HG02623 (cell line): ENCODE results near the gene TMEM175.

Experiments used
- ATAC-seq: cut with Tn5 transposase; IDR thresholded peaks from one replicate; pipeline ENCODE4 v1.9.1; 2021; ENCODE audit warnings: moderate library complexity; ENCODE audit not compliant: unreplicated experiment

The TMEM175 gene

DNA sequence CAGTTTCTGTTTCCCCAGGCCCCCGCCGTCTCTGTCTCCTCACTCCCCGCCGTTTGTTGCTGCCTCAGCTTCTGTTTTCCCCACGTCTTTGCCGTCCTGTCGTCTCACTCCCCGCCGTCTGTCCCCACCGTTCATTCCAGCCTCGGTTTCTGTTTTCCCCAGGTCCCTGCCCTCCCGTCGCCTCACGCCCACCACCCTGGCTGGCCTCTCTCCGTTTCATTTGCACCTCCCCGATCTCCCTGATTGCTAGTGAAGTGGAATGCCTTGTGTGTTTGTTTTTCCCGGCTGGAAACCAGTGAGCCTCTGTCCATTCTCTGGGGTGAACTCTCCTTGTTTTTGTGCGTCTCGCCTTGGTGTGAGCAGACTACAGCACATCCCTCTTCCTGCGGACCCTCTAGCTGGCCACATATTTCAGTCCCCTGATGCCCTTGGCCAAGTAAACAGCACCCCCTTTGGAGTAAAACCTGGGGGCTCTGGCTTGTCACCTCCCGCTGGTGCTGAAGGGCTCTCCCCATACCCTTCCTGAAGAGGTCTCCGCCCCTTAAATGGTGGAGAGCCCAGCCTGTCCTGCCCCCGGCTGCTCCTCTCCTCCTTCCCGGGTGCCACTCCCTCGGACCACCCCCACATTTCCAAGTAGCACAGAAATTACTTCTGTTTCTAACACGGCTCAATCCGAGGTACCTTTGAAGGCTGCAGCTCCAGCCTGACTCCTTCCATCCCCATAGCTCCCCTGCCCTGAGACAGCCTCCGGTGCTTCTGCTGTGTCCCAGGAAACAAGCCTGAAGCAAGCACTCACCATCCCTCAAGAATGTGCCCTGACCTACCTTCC lies 13.2 kb downstream of the TMEM175 start:
- no peak for ATAC-seq

DNA sequence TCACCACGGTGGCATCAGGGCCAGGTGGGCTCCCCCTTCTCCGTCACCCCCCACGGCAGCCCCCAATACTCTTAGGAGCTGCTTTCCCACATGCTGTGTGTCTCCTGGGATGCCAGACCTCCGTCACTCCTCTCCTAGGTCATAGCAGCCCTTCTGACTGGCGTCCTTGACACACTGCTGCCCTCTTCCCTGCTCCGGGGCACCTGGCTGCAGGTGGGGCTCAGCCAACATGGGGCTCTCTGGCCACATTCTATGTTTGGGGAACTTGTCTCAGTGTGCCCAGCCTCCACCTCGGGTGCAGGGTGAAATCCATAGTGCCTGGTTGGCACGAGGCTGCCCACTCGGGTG lies 13.8 kb downstream of the TMEM175 start:
- no peak for ATAC-seq

DNA sequence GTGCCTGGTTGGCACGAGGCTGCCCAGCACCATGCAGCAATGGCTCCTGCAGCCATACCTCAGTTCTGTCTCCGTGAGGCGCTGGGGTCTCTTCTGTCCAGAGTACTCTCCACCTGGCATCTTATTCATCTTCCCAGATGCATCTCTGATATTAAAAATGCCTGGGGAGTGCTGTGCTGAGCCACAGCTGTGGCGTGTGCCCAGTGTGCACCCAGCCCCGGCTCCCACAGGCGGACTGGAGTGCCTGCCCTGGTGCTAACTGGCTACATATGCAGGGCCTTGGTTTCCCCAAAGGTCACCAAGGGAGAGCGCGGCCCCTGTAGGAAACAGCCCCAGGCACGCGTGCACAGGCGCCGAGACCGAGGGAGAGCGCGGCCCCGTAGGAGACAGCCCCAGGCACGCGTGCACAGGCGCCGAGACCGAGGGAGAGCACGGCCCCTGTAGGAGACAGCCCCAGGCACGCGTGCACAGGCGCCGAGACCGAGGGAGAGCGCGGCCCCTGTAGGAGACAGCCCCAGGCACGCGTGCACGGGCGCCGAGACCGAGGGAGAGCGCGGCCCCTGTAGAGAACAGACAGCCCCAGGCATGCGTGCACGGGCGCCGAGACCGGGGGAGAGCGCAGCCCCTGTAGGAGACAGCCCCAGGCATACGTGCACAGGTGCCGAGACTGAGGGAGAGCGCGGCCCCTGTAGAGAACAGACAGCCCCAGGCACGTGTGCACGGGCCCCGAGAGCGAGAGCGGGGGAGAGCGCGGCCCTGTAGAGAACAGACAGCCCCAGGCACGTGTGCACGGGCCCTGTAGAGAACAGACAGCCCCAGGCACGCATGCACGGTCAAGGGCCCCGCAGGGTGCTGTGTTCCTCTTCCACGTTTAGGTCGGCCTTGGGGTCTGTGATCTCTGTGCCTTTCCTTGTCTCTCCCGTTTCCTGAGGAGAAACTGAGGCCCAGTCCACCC lies 14.5 kb downstream of the TMEM175 start:
- no peak for ATAC-seq

DNA sequence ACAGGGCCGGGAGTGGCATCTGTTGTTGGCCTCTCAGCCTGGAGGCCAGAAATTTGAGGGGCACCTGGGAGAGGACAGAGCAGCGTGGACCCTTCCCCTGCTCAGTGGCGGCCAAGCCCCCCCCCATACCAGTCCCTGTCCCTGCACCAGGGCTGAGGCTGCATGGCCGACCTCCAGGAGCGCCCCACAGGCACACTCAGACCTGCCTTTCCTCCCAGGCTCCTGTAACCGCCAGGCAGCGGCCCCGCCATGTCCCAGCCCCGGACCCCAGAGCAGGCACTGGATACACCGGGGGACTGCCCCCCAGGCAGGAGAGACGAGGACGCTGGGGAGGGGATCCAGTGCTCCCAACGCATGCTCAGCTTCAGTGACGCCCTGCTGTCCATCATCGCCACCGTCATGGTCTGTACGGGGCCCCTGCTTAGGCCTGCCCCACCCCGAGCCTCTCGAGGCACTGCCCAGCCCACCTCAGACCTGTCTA lies 15.3 kb downstream of the TMEM175 start:
- ATAC-seq, result no peak

DNA sequence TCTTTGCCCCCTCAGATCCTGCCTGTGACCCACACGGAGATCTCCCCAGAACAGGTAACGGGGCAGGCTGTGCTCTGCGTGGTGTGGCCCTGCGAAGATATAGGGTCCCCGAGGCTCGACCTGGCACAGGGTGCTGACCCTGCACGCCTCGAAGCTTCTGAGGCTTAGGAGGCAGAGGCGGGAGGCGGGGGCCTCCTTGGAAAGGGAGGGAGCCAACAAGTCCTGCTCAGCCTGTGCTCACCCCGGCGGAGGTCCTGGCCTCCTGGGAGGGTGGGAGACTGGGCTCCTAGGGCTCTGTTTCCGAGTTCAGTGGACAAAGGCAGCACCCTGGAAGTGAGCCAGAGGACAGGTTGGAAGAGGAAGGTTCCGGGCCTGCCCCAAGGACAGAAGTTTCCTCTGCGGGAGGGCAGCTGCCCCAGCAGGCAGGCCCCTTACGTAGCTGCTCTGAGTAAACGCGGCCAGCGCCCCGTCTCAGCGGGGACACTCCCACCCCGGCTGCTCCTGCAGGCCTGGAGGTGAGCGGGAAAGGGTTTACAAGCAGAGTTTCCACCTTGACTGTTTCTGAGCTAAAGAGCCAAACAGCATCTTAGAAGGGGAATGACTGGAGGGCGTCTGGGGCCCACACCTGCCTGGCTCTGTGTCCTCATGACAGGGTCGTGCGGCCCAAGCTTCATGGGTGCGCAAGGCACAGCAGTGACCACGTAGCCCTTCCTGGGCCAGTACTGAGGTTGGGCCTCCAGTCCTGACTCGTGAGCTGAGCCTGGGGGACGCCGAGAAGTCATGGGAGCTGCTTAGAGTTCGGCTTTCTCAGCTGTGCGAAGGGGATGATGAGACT lies 16.1 kb downstream of the TMEM175 start:
- ATAC-seq, result no peak

DNA sequence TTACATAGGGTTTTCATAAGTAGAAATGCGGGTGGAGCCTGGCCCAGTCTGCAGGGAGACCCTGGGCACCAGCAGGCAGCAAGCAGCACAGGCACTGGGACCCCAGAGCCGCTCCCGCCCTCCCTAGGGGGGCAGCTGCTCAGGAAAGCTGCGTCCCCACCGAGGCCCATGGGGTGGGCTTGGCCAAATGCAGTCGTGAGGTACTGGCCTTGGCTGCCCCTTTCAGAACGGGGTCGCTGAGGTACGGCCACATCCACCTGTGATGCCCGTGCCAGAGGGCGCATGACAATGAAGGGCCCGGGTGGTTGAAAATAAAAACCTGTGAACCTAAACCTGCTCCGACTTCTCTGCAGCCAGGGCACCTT lies 16.7 kb downstream of the TMEM175 start:
- ATAC-seq, result no peak

DNA sequence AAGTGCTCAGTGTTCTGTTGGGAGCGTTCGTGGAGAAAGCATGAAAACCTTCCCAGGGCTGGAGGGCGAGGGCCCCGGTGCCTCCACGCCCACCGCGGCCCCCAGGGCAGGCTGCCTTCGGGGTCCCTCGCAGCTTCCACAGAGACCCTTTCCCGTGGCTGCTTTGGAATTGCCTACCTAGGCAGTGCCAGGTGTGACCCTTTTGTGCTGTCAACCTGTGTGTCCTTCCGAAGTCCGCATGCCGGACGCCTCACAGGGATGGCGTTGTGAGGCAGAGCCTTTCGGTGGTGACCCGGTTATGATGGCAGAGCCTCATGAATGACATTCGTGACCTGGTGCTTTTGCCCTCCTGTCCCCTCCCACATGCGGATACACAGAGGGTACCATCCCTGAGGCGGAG lies 17.4 kb downstream of the TMEM175 start:
- ATAC-seq, result no peak

DNA sequence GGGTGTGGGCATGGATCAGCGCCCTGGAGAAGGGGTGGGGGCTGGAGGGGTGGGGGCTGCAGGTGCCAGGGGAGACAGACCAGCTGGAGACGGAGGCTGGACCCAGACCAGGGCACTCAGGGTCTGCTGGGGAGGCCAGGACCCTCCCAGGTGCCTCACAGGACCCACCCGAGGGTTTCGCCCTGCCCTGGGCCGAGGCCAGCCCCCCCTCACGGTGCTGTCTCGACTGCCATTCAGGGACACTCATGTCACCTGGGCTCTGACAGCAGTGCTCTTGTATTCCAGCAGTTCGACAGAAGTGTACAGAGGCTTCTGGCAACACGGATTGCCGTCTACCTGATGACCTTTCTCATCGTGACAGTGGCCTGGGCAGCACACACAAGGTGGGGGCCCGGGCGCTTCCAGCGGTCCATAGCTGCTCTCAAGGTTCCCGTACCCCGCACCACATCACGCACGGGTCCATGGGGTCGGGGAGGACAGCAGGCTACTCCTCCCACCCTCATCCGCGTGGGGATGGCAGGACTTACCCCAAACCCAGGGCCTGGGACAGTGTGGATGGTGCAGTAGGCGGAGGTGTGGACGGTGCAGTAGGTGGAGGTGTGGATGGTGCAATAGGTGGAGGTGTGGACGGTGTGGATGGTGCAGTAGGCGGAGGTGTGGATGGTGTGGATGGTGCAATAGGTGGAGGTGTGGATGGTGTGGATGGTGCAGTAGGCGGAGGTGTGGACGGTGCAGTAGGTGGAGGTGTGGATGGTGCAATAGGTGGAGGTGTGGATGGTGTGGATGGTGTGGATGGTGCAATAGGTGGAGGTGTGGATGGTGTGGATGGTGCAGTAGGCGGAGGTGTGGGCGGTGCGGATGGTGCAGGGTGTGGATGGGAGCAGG lies 18.1 kb downstream of the TMEM175 start:
- no peak for ATAC-seq

DNA sequence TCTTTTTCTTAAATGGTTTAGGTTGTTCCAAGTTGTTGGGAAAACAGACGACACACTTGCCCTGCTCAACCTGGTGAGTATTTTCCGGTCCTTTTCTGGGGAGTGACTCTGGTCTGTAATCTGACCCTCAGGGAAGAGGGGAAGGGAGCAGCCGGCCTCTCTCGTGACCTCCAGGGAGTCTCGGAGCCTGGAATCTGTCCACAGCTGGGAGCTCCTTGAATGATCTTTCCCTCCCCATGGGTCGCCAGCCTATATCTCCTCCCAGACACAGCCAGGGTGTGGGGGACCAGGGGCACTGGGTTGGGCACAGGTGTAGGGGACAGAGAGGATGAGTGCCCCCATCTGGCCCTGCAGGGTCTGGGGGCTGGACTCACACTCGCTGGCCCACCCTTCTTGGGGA lies 18.9 kb downstream of the TMEM175 start:
- no peak for ATAC-seq

DNA sequence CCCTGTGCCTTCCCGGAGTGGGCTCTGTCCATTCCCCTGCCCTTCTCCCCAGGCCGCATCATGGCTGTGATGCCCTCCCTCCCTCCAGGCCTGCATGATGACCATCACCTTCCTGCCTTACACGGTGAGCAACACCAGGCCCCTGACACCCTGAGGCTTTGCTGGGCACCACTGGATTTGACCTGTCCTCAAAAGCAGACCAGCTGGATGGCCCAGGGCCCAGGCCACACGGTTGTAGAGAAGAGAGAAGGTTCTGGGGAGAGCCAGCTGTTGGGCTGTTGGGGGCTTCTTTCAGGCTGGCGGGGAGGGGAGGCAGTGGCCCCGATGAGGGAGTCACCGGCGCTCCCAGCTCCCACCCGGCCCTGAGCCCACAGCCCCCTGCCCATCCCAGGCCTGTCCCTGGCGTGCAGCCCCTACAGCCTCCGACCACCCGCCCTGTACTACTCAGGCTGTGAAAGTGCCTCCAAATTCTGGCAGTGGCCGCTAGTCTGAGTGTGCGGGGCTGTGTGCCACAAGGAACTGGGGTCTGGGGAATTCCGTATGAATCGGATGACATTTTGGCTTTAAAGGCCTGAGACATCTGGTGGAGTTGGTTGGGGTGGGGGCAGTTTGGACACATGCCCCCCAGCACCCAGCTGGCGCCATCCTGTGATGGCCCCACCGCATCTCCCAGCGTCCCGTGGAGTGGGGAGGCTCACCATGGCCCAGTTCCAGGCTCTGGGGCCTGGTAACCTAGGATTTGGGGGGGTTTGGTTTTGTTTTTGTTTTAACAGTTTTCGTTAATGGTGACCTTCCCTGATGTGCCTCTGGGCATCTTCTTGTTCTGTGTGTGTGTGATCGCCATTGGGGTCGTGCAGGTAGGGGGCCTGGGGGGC lies 19.6 kb downstream of the TMEM175 start:
- ATAC-seq, result no peak

DNA sequence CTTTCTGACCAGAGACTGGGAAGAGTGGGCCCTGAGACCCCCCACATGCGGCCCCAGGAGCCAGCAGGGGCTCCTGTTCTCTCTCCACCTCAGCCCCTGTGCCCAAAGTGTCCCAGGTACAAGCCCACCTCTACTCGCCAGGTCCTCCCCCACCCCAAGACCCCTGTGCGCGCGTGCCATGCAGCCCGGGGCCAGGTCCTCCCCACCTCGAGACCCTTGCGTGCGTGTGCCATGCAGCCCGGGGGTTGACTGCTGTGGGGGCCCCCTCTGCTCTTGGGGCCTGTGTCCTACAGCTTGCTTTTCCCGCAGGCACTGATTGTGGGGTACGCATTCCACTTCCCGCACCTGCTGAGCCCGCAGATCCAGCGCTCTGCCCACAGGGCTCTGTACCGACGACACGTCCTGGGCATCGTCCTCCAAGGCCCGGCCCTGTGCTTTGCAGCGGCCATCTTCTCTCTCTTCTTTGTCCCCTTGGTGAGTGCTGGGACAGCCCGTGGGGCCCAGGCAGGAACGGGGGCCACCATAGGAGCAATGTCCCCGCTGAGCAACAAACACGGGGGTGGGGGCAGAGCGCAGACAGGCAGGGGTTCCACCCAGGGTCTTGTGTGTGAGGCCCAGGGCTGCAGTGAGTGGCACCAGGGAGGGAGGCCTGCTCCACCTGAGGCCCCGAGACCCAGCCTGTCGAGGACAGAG lies 20.8 kb downstream of the TMEM175 start:
- no peak for ATAC-seq

DNA sequence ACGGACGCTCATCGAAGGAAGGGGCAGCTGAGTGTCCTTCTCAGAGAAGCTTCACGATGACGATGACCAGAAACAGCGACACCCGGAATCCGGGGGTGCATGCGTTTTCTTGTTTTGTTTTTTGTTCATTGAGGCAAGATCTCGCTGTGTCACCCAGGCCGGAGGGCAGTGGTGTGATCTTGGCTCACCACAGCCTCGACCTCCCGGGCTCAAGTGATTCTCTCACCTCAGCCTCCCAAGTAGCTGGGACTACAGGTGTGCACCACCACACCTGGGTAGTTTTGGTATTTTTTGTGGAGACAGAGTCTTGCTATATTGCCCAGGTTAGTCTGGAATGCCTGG lies 21.3 kb downstream of the TMEM175 start:
- ATAC-seq, result no peak

DNA sequence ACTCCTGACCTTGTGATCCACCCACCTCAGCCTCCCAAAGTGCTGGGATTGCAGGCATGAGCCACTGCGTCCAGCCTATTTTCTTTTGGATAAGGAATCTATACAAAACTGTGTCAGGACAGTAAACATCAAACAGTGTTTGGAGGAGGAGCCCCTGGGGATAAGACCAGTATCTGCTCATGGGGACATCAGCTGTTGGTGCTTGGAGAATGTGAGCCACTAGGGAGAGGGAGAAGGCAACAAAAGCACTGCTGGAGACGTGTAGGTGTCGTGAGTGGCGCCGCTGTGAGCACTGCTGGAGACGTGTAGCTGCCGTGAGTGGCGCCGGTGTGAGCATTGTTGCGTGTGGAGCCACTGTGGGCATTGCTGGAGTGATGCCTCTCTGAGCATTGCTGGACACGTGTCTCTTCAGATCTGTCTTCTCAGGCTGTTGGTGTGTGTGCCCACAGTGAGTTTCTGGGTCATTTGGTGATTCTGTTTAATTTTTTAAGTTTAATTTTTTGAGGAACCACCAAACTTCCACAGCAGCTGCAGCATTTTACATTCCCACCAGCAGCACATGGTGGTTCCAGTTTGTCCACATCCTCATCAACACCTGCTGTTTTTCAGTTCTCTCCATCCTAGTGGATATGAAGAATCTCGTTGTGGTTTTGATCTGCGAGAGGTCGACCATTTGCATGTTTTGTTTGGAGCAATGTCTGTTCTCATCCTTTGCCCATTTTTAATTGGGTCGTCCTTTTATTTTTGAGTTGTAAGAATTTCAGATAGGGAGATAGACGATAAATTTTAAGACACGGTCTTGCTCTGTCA lies 22.2 kb downstream of the TMEM175 start:
- ATAC-seq, result no peak

DNA sequence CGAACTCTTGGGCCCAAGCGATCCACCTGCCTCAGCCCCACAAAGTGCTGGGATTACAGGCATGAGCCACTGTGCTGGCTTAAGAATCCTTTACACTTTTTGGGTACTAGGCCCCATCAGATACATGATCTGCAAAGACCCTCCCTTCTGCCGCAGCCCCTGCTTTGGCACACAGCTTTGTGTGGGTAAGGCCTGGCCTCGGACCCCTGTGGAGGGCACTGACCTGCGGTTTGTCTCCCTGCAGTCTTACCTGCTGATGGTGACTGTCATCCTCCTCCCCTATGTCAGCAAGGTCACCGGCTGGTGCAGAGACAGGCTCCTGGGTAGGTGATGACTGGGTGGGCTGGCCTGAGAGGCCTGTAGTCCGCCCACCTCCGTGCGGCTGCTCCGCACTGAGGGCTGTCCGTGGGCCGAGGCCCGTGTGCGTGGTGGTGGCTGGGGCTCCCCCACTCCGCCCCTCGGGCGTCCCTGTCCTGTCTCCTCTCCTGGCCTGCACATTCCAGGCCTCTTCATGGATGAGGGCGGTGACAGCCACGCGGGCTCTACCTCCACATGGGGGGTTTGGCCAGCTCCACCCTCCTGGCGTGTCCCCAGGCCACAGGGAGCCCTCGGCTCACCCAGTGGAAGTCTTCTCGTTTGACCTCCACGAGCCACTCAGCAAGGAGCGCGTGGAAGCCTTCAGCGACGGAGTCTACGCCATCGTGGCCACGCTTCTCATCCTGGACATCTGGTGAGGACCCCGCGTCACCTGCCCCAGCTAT lies 23.1 kb downstream of the TMEM175 start:
- no peak for ATAC-seq

DNA sequence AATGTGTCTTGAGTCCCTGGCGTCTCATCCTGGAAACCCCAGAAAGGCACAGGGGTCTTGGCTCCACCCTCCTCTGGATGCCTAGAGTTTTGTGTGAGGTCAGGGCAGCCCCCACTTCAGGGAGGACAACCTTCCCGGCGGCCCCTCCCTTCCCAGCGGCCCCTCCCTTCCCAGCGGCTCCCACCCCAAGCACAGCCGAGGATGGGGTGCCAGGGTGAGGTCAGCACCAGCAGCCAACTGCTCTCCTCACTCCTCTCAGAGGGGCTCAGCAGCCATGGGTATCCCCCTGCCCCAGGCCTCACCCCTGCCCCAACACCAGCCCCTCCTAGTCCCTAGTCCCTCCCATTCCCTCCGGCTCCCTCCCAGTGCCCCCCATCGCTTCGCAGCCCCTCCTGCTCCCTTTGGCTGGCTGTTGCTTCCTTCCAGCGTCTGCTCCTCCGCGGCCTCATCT lies 23.7 kb downstream of the TMEM175 start:
- ATAC-seq, result no peak

DNA sequence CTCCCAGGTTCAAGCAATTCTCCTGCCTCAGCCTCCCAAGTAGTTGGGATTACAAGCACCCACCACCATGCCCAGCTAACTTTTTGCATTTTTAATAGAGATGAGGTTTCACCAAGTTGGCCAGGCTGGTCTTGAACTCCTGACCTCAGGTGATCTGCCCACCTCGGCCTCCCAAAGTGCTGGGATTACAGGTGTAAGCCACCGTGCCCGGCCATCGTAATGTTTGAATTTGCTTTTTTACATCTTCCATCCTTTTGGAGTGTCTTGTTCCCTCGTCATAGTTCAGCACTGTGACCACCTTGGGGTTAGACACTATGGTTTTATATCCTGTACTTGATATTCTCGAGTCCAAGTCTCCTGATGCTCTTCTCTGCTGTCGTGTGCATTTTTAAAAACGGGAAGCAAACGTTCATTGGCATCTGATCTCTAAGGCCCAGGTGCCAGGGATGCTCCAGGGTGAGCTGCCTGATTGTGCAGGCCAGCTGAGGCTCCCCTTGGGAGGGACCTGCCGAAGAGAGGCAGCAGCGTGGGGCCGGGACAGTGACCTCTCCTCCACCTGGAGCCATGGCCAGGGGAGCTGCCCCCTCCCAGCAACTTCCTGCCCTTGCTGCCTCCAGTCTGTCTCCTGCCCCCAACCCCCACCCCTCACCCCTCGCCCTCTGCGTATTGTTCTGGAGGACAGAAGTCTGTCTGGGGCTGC lies 24.4 kb downstream of the TMEM175 start:
- ATAC-seq, result no peak

DNA sequence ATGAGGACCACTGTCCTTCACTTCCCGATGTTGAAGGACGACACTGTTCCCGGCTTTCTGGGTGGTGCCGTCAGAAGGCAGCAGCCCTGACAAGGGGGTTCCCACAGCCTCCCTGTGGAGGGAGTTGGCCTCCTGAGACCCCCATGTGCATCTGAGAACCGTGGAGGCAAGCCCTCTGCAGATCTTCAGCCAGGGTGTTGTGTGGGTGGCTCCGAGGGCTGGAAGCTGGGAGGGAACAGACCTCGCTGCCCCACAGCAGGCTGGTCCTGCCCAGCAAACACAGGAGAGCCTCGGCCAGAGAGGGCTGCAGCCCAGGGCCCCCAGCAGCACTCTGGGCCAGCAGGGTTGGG lies 24.9 kb downstream of the TMEM175 start:
- no peak for ATAC-seq
